Measurements from ENCODE around the gene XYLB.
"Not testable (repeated sequence)": the region's sequence is repeated elsewhere in the genome, so short reads cannot be mapped to it uniquely, and the experiment has no call there.

Gene XYLB

DNA sequence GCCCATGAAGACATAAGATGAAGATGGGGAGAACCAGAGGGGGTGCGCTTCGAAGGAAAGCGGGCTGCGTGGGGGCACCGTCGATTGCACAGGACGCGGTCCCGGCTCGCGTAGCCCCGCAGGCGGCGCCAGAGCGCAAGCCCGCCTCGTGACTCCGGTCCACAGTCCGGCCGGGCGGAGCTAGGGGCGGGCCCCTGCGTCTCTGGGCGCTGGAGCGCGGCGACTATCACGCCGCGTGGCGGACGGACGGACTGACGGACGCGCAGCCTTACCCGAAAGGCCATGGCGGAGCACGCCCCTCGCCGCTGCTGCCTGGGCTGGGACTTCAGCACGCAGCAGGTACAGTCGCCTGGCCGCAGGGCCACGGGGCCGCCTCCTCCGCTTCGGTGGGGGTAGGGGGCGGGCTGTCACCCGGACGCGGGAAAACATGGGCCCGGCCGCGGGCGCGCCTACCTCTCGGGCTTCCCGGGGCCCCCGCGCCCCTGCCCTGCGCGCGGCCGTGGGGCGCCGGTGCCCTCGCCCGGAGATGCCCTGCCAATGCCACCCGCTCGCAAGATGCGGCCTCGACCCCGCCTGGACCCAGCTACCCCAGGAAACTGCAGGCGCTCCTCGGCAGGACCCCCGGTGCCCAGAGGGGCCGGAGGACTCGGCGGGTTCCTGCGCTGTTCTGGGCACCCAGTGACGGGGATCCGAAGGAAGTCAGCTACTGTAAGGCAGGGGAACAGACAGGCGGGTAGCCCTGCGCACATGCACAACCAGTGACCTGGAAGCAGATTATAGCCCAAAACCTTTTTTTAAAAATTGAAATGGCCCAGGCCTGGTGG lies at the start of gene XYLB:
Gene XYLB, plus strand, starts transcription at position 199 of the 824 bp plus-strand sequence. Its CDS starts 84 bp downstream, at position 283.
- peak; percentile 75 for DNase-seq

DNA sequence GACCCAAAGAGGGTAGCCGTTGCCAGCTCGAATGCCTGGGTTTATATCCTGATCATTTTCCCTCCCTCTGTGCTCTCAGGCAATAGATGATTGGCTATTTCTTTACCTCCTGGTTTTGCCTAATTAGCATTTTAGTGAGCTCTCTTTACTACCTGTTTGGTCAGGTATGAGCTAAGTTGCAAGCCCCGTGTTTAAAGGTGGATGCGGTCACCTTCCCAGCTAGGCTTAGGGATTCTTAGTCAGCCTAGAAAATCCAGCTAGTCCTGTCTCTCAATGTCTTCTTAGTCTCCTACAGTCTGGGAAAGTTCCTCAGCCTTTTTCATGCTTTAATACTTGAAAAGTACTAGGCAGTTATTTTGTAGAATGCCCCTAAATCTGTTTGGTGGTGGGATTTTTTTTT lies 49.5 kb upstream of the XYLB start:
- not testable (repeated sequence) for DNase-seq

DNA sequence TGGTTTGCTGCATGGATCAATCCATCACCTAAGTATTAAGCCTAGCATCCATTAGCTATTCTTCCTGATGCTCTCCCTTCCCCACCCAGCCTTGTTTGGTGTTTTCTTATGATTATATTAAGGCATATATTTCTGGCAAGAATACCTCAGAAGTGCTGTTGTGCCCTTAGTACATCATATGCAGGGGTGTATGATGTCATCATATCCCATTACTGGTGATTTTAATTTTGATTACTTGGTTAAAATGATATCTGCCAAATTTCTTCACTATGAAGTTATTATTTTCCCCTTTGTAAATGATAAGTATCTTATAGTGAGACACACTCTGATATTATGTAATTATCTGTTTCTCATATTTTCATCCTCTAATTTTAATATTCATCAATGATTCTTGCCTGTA lies 49.0 kb upstream of the XYLB start:
- DNase-seq, result no peak

DNA sequence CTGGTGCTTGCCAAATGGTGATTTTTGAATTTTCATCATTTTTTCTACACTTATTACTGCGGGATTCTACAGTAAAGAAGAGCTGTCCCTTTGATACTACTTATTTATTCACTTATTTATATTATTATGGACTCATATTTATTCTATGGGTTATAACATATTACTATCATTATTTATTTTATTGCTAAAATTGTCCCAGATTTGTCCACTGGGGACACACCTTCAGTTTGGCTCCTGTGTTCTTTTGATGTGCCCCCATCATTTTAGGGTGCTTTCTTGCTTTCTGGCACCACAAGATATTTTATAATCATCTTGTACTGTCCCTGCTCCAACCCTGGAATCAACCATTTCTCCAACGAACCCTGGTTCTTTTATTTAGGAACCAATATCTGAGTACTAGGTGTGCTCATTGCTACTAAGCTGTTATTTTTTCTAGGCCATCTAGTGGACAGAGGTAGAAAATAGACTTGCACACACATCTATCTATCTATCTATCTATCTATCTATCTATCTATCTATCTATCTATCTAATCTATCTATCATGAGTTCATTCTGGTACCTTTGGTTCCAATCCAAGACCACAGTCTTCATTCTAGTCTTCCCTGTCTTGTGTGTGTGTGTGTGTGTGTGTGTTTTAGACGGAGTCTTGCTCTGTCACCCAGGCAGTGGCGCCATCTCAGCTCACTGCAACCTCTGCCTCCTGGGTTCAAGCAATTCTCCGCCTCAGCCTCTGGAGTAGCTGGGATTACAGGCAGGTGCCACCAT lies 48.5 kb upstream of the XYLB start:
- DNase-seq, result peak; percentile 7

DNA sequence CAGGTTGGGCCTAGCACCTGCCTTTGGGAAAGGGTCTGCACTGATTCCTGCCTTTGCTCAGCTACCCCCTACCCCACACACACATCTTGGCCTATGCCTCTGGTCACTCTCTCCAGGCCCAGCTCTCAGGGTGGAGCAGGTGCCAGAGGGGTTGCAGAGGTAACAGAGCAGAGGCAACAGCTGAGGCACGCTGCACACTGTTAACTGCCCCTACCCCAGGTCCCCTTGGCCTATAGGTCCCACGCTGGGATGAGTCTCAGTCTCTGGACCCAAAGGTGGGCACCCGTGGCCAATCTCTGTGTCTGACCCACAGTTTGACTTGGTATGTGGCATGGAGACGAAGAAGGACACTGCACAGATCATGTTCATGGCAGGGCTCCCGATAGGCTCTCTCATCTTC lies 39.6 kb upstream of the XYLB start:
- no peak for DNase-seq

DNA sequence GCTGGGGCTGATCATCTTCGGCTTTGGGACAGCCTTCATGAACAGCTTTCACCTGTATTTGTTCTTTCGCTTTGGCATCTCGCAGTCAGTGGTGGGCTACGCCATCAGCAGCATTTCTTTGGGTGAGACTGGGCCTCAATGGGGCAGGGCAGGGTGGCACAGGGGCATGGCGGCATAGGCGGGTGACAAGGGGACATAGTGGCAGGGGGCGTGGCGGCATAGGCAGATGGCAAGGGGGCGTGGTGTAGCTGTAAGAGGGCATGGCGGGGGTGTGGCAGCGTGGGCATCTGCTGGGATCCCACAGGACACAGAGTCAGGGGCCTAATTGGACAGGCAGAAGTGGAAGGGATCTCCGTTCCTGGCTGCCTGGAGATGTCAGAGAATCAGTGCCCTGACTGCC lies 39.0 kb upstream of the XYLB start:
- no peak for DNase-seq

DNA sequence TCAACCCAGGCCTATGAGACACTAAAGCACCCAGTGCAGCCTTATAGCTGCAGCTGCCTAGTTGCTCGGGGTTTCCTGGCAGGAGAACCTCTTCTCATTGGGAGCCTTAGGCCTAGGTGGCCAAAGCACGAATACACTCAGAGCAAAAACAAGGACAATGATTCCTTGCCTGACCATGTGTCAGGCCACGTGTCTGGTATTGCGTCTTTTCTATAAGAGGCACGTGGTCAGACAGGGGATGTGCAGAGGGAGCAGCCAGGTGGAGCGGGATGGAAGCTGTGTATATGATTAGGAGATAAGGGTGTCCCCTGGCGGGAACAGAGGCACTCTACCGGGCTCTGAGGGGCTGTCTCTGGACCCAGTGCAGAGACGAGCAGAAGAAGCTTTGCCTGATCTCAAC lies 38.1 kb upstream of the XYLB start:
- DNase-seq, result no peak

DNA sequence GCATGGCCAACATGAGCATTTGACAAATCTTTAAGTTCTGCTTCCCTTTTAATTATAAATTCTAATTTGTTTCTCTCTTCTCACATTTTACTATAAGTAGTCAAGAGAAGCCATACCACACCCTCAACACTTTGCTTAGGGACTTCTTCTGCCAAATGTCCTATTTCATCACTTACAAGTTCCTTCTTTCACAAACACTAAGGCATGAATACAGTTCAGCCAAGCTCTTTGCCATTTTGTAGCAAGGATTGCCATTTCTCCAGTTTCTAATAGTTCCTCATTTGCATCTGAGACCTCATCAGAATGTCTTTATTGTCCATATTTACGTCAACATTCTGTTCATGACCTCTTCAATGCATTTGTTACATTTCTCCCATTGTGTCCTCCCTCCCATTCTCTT lies 35.1 kb upstream of the XYLB start:
- no peak for DNase-seq

DNA sequence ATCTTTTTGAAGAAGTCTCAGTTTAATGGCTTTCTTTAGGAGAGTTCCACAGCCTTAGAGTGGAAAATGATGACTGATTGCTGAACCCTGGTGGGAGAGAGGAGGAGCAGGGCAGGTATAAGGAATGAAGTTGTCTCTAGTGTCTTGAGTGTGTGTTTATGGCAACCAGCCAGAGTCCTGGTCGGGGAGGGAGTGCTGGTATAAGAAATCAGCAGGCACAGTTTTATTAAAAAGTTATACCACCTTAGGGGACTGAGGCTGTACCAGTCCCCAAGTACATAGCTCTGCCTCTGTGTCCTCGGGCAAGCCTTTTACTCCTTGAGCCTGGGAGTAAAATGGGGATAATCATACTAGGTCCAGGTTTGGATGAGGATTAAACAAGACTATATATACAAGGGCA lies 34.6 kb upstream of the XYLB start:
- no peak for DNase-seq

DNA sequence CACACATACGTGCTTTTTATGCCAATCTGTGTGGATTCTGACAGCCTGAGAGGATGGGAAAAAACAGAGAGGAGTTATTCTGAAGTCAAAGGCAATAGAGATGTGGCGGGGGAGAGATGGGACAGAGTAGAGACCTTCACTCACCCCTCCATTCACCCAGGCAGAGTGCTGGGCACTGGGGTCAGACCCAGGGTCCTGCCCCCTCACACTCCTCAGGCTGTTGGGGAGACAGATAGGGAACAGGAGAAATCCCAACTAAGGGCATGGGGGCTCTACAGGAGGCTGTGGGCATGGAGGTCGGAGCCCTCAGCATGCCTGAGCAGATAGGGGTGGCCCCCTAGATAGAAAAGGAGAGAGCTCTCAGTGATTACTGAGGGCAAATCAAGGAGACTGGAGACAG lies 34.2 kb upstream of the XYLB start:
- DNase-seq, result no peak

DNA sequence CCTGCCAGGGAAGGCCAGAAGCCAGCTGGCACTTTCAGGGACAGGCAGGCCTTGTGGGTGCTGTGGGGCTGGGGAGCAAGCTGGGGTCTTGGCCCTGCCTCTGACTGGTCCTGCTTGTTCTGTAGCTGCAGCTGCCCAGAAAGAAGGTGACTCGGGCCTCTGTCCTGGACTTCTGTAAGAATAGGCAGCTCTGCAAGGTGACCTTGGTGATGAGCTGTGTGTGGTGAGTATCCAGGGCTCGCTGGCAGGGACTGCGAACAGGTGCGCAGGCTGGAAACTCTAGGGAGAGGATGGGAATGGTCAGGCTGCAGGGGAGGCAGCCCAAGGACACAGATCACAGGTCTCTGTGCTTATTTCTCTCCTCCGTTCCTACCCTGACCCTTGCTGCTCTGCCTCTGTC lies 33.3 kb upstream of the XYLB start:
- no peak for DNase-seq

DNA sequence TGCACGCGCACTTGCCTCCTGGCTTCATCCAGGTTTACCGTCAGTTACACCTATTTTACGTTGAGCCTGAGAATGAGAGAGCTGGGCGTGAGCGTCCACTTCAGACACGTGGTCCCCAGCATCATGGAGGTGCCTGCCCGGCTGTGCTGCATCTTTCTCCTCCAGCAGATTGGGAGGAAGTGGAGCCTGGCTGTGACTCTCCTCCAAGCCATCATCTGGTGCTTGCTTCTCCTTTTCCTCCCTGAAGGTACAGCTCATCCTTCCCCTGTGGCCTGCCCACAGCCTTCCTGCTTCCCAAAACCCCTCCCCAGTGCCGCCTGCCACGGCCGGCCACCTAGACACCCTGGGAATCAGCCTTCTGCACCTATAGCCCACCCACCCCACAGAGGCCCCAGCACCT lies 32.9 kb upstream of the XYLB start:
- no peak for DNase-seq

DNA sequence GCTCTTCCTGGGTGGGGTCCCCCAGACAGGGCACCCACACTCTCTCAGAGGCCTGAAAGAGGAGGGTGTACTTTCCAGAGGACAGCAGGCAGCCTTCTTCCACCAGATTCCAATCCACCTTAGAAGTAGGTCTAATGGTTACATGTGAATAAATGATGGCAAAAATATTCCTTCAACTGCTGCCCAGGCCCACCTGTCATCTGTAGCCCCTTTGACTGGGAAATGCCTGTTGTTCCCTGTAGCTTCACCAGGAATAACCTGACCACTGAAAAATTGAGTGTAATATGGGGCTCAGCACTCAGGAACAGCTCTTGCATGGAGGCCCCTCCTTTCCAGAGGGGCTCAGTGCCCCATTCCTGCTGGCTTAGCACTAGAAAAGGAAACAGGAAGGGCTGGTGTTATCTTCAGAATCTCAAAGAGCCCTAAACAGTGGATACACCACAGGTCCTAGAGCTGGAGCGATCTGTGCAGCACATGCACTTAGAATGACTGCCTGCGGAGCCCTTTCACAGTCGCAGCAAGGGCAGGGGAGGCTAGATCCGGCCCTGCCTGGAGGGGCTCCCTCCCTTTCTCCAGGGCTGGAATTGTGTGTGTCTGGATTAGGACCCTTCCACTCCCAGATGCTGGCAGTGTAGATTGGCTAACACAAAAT lies 32.3 kb upstream of the XYLB start:
- DNase-seq, result no peak

DNA sequence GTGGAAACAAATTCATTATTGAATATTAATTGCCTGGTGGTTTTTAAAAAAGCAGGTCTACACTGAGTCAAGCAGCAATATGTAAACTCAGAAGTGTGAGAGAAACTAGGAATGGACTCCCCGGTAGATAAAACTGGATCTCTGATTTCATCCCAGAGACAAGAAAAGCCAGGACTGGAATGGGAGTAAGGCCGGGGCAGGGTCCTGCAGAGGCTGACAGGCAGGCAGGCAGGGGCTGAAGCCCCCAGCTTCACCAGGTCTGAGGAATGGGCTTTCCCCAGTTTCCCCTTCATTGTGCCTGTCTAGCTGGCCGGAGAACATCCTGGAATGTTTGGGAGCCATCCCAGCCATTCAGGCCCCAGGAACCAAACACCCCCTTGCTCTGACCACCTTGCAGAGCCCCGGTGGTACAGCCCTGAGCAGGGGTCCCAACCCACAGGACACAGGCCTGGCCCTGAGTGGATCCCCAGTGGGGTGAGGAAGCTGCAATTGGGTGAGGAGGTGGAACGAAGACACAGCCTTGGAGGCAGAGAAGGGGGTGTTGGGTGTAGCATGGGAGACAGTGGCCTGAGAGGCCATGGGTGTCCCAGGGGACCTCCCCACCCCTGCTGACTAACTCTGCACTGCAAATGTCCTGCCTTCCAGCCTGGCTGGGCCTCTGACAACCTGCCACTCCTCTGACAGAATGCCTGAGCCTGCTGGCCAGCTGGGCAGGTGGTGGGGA lies 31.7 kb upstream of the XYLB start:
- no peak for DNase-seq

DNA sequence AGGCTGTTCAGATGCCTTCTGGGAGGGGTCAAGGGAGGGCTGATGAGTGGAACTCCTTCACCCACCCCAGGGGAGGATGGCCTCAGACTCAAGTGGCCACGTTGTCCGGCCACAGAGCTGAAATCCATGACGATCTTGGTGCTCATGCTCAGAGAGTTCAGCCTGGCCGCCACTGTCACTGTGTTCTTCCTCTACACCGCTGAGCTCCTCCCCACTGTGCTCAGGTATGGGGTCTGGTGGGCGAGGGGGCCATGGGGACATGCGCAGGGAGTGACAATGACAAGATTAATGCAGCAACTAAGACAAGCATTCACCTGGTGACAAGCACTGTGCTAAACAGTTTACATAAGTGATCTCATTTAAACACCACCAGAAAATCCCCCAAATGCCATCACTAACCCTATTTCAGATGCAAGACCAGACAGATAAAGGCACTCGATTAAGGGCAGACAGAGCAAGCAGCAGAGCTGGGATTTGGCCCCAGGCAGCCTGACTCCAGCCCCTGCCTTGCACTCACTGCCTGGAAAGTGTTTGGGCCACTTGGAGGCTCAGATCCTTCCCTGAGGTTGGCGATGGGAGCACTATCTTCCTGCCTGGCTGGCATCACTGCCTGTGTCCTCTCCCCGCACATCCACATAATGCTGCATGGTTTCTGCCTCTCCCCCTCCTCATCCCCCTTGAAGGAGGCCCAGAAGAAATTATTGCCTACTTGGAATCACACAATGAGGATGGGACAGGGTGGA lies 30.9 kb upstream of the XYLB start:
- no peak for DNase-seq

DNA sequence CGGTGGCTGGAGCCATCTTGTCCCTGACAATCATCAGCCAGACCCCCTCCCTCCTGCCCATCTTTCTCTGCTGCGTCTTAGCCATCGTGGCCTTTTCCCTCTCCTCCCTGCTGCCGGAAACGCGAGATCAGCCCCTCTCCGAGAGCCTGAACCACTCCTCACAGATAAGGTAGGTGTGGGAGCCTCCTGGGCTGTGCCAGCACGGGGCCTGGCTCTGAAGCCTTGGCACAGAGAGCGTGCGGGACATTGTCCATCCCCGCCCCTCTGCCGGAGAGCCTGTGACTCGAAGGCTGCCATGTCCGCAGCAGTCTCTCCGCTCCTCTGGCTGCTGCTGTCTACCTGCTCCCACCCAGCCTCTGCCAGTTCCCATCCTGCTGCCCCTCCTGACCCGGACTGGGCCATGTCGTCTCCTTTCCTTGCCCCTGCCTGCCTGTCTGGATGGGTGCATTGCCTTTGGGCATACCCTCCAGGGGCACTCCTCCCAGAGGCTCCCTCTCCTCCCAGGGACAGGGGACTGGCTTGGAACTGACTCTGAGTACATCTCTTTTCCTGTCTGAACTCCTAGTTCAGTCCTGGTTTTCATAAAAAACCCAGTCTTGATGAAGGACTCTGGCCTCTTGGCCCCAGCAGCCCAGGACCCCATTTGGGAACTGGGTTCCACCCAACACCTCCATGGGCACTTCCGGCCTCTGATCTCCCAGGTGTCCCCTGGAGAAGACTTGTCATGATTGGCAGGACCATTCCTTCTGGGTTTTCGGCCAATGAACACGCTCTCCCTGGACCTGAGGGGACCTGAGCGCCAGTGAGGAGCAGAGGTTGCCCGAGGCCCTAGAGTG lies 30.0 kb upstream of the XYLB start:
- DNase-seq, result no peak

DNA sequence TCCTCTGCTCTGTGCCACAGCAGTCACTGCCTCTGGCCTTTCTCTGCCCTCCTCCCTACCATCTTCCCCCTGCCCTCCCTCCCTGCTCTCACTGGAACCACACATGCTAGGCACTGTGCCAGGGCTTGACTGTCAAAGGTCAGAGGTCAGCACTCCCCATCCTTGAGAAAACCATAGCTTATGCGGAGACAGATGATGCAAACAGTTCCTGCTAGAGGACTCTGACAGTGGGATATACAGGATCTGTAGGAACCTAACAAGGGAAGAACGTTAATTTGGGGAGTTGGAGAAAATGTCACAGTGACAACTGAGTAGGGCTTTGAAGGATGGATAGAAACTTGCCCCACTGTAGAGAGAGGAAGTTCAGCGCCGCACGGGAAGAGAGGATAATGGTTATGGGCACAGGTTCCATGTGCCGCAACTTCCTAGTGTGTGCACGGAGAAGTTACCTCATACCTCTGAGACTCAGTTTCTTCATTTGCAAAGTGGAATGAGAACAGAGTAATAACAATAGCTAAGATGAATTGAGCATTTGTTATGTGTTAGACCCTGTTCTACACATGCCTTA lies 29.3 kb upstream of the XYLB start:
- no peak for DNase-seq

DNA sequence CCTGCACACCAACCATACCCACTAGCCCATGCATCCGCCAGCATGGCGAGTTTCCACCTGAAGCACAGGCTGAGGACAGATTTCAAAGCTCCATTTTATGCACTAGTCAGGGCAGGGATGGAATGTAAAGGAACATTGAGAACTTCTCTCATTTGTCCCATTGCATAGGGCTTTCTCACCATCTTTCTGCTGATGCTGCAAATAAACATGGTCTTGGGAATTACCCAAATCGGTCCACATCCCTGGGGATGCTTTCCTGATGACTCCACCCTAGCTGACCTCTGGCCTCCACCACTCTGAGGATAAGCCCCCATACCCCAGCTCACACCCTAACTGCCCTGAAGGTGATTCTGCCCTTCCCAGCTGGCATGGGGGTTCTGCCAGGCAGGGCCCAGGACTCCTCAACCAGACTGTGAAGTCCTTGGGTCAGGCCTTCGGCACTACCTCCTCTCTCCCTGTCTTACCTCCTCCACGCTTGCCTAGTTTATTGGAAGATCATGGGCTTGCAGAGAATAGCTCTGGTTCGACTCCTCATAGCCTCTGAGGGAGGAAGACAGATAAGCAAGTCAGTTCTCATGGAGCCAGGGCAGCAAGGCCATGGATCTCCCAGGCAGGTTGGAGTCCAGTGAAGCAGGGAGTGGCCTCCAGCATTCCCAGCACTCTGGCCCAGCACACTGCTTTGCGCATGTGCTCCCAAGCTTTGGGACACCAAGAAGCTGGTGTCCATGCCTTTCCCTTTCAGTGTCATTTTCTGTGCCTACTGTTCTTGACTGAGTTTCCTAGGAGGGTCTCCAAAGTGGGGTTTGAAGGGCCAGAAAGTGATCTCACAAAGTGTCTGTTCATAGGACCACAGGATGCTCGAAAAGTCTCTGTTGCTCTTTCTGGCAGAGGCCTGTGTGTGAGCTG lies 27.6 kb upstream of the XYLB start:
- DNase-seq, result no peak

DNA sequence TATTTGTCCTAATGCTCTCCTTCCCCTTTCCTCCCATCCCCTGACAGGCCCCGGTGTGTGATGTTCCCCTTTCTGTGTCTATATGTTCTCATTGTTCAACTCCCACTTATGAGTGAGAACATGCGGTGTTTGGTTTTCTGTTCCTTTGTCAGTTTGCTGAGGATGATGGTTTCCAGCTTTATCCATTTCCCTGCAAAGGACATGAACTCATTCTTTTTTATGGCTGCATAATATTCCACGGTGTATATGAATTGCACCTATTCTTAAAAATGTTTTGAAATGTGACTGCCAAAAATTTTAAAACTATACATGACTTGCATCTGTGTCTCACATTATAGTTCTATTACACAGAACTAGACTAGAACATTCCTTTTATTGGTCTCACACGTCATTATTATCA lies 25.9 kb upstream of the XYLB start:
- DNase-seq, result not testable (repeated sequence)

DNA sequence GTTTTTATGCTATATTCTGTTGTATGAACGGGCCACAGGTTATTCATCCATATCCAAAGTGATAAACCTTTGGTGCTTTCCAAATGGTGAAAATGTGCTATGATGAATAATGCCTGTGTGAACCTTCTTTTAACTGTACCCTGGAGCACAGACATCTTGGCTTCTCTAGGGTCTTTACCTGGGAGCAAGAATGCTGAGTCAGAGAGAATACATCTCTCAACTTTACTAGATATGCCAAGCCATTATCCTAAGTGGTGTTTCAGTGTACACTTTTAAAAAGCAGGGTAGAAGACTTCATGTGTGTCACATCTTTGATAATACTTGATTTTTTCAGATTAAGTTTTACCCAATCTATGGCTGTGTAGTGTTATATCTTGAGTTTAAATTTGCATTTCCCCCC lies 23.5 kb upstream of the XYLB start:
- no peak for DNase-seq
